RKO (cell line): ENCODE data around the gene GPSM1.
A peak's percentile ranks its signal among the peaks of the same experiment; 100 is the strongest.
"Not testable (repeated sequence)": the region's sequence is repeated elsewhere in the genome, so short reads cannot be mapped to it uniquely, and the experiment has no call there.

ENCODE experiments used
- DNase-seq: peaks from one replicate; pipeline ENCODE4 v3.0.0-alpha.2; 2016; ENCODE audit warnings: low spot score

Gene GPSM1

GRCh38 chr9:136345281-136346156 lies 18.2 kb downstream of the GPSM1 start:
- peak; percentile 86 for DNase-seq

GRCh38 chr9:136346157-136346481 lies 18.8 kb downstream of the GPSM1 start:
- no peak for DNase-seq

DNA sequence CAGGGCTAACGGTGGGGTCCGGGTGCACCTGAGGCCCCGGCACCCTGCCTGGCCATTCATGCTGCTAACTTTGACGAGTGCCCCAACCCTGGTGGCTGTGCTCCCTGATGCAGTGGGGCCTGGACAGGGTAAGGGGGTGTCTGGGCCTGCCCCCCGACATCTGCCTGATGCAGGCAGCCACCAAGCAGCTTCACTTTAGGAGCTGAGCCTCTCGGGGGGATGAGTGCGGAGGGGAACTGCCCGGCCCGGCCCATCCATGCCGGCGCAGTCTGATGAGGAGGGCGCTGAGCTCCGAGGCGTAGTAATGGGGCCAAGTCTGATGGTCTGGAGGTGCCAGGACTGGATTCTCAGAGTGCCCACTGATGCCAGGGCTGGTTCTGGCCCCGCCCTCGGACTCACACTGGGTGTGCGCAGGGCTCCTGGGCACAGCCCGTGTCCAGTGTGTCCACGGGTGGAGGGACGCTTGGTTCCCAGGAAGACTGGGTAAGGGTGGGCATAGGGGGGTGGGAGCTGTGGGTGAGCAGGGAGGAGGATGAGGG lies 19.7 kb downstream of the GPSM1 start:
- DNase-seq: no peak

- DNase-seq: no peak
Measured at GRCh38 chr9:136347472-136348256, 20.3 kb downstream of the GPSM1 start.

DNA sequence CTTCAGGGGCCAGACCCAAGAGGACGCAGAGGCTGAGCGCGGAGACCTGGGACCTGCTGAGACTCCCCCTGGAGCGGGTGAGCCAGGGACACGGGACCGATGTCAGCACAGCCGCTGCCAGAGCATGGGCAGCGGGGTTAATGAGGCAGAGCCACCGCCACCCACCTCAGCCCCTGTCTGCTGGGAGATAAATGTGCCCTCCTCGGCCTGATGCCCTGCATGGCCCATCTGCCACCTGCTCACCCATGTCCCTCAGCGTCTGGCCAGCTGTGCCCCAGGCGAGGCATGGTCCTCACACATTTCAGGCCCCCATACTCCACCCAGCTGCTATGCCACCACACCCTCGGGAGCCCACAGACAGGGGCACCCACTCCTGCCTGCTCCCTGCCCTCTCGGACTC lies 21.4 kb downstream of the GPSM1 start:
- no peak for DNase-seq

- DNase-seq: no peak
Measured at GRCh38 chr9:136349546-136349945, 22.2 kb downstream of the GPSM1 start.

DNA sequence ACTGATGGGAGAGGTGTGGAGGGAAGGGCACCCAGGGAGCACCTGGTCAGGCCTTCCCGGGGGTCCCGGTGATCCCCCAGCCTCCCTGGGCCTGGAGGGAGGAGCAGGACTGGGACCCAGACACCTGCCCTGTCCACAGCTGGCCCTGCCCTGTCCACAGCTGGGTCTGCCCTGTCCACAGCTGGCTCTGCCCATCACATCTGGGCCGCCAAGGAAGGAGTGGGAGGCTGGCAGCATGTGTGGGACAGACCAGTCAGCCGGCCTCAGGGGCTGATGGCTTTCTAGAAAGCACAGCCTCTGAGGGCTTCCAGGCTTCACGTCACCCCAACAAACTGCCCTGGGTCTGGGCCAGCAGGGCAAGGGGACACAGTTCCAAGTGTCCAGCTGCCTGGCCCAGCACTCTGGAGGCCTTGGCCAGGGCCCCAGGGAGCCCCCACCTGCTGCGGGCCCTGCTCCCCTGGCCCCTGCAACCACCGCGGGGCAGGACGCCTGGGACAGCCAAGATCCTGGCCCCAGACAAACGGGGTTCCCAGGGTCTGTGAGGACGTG lies 24.0 kb downstream of the GPSM1 start:
- no peak for DNase-seq

GRCh38 chr9:136351868-136352267 lies 24.5 kb downstream of the GPSM1 start:
- DNase-seq: not testable (repeated sequence)

DNA sequence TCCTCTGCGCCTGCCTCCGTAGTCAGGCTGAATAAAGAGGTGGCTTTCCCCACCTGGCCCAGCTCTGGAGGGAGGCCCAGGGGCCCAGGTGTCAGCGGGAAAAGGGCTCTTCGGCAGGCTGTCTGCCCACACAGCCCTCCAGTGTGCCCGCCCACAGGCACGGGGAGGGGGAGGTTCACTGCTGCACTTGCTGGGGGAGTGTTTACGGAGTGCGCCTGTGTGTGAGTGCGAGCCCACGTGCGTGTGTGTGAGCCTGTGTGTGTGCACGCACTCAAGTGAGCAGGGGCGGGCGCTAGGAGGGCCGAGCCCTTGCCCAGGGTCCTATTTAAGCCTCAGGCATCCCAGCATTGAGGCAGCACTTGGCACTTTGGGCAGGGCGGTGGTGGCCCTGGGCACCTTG lies 25.3 kb downstream of the GPSM1 start:
- DNase-seq: no peak

GRCh38 chr9:136353088-136353487 lies 25.7 kb downstream of the GPSM1 start:
- no peak for DNase-seq

- DNase-seq: no peak
Measured at GRCh38 chr9:136353757-136354488, 26.6 kb downstream of the GPSM1 start.

DNA sequence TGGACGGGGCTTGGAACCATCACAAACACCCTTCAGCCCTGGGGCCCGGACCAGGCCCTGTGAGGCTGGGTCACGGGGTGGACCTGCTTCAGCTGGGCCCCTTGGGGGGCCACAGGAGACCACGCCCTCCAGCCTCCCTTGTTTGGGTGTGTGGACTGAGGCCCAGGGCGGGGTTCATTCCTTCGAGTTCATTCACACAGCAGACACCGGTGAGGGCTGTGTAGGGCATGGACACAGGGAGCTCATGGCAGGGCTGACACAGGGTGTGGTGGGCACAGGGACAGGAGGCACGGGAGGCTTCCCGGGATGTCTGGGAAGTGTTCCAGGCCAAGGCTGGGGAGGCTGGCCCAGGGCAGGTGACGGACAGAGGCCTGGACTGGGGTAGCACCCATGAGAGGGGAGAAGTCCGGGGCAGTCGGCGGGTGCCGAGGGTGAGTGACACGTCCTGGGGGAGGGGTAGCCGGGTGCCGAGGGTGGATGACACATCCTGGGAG lies 27.3 kb downstream of the GPSM1 start:
- DNase-seq: peak; percentile 45

DNA sequence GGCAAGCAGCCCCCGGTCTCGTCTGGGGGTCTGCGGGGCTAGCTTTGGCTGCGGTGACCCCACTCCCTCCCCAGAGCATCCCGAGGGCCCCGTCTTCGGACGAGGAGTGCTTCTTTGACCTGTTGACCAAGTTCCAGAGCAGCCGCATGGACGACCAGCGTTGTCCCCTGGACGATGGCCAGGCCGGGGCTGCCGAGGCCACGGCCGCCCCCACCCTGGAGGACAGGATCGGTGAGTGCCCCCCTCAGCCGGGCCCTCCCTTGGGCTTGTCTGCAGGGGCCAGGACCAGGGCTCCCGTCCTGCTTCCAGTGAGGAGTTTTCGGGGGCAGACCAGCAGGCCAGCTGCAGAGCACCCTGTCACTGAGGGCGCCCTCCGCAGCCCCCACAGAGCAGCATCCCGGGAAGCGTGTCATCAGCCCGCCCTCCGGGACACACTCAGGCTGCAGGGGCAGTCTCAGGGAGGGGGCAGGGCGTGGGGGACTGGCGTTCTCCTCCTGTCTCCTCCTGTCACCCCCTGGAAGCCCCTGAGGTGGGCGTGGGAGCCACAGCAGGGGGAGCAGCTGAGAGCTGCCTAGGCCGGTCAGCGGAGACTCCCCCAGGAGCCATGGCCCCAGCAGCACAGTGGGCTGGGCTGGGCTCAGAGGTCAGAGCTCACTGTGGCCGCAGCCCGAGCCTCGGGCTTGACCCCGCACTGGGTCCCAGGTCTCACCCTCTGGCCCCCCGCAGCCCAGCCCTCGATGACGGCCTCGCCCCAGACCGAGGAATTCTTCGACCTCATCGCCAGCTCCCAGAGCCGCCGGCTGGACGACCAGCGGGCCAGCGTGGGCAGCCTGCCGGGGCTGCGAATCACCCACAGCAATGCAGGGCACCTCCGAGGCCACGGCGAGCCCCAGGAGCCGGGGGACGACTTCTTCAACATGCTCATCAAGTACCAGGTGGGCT lies 28.5 kb downstream of the GPSM1 start:
- no peak for DNase-seq

- no peak for DNase-seq
Measured at GRCh38 chr9:136357202-136357725, 29.9 kb downstream of the GPSM1 start.

DNA sequence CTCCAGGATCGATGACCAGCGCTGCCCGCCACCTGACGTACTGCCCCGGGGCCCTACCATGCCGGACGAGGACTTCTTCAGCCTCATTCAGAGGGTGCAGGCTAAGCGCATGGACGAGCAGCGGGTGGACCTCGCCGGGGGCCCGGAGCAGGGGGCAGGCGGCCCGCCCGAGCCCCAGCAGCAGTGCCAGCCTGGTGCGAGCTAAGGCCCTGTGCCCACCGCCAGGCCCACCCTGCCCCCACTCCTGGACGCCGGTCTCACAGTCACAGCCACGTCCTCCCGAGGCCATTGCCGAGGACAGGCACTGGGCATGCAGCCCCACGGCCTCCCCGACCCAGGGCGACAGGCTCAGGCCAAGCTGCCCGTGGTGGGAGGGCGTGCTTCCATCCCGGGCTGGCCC lies 30.7 kb downstream of the GPSM1 start:
- no peak for DNase-seq

DNA sequence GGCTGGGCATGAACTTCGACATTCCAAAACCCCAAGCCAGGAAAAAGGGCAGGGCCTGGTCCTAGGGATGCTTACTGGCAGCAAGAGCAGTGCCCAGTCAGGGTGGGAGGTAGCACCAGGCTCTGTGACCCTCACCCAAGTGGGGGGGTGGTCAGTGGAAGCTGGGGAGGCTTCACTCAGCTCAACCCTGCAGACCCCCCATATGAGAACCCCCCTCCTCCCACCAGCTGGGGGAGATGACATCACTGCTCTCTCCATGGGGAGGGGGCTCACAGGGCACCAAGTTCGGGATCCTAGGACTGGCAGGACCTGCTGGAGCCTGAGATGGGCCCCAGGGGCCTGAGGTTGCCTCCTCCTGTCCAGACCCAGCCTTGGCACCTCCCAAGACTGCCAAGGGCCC lies 31.5 kb downstream of the GPSM1 start:
- DNase-seq: no peak

DNA sequence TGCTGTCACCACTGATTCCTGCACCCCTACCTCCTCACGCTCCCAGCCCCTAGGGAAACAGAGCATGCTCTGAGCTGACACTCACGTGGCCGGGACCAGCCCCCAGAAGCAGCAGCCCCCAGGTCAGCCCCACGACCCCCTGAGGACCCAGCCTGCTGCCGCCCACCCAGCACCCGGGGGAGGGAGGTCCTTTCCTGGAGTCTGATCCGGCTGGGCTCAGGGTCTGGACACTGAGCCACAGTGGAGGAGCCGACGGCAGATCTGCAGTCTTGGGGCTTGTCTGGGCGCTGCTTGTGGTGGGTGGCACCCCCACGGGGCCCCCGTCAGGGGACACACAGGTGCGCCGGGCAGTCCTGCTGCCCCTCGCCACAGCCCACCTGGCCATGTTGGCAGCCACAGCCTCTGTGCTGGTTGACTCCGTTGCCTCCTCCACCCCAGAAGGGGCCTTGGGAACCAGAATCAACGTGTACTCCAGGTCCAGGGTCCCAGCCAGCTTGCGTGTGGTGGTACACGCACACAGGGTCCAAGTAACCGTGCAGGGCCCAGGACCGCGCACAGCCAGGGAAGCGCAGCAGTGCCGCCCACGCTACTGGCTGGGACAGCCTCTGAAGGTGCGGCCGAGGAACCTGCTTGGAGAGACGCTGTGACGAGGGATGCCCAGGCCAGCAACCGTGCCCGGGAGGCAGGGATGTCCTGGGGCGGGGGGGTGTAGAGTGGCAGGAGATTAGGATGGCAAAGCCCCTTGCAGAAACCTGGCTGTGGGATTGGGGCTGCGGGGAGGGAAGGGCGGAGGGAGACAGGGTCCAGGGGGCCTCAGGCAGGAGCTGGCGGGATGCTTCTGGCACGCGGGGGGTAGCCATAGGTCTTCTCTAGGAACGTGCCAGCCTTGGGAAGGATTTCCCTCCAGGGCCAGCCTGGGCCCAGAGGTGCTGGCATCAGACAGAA lies 32.7 kb downstream of the GPSM1 start:
- no peak for DNase-seq

DNA sequence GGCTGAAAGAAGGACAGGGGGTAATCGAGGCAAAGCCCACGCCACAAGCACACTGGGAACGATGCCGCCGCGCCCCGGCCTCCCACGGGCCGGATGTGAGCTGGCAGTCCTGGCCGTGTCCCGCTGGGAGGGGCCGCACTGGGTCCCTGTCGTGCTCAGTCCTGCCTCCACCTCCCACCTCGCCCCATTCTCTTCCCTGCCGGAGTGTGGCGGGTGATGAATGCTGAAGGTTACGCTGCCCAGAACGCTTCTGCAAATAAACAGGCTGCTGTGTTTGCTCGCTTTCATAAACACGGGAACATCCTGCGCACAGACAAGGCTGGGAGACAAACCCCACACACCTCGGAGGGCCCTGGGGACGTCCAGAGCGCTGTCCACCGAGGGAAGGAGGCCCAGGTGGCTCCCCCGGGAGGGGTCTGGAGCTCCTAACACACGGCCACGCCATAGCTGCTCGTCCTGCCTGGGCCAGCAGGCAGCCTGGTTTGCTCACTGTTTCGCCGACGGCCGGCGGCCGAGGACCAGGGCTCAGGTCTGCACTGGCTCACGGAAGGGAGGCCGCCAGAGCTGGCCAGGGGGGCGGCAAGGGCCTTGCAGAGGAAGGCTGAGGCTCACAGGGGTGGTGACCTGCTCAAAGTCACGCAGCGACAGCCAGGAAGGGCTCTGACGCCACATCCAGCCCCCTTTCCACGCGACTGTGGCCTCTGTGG lies 33.9 kb downstream of the GPSM1 start:
- DNase-seq: no peak
